ENCODE data around the gene EPB41. TPM values are rescaled to one million over a fixed set of nuclear protein-coding genes. Genes with fewer than 3 reads are reported as not detected.

The EPB41 gene
- total RNA-seq, 4 donors from 2014 or later: 71.6 to 117 (median 92.6) TPM

DNA sequence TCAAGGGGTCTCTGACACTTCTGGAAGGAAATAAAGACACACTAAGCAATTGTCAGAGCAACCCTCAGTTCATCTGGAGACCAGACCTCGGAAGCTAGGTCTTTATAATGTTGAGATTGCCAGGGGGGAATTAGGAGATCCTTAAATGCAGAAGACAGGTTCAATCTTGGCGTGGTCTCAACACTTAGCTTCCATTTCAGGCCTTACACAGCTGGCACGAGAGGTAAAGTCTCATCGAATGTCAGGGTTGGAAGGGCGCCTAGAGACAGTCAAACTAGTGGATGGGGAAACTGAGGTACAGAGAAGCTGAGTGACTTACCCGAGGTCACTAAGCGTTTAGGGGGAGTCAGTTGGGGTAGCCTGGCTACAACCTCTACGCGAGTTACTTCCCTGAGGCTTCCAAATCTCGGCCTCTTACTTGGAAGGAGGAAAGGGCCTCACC lies 562 bp upstream of the EPB41 start:
- Histone ChIP-seq H3K27me3 (no peaks in the 10 kb centered on the region), H3K4me1 (peaks cover 0 to 17% (median 11%) of the 10 kb centered on the region in 4 donors), H3K9me3 (no peaks in the 10 kb centered on the region), H3K27ac (peak overlapping the region; percentile 72 to 85 (median 78)), H3K36me3 (no peaks in the 10 kb centered on the region), H3K4me3 (peak overlapping the region in 3 of 4 donors; percentile 76 to 93 (median 93))
- in situ Hi-C loops (cut with MboI; ENCODE audit: low pct_ligation_motif_present in 1 of 4, low pct_unique_long_range_greater_than_20kb in 1 of 4, low sequenced_read_pairs in 3 of 4): no loop called here
- TF ChIP-seq, protein P1, sequence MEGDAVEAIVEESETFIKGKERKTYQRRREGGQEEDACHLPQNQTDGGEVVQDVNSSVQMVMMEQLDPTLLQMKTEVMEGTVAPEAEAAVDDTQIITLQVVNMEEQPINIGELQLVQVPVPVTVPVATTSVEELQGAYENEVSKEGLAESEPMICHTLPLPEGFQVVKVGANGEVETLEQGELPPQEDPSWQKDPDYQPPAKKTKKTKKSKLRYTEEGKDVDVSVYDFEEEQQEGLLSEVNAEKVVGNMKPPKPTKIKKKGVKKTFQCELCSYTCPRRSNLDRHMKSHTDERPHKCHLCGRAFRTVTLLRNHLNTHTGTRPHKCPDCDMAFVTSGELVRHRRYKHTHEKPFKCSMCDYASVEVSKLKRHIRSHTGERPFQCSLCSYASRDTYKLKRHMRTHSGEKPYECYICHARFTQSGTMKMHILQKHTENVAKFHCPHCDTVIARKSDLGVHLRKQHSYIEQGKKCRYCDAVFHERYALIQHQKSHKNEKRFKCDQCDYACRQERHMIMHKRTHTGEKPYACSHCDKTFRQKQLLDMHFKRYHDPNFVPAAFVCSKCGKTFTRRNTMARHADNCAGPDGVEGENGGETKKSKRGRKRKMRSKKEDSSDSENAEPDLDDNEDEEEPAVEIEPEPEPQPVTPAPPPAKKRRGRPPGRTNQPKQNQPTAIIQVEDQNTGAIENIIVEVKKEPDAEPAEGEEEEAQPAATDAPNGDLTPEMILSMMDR (IDR thresholded peaks at IDR 0.05): no peak
- TF ChIP-seq EP300 (IDR thresholded peaks at IDR 0.05; ENCODE audit: low read depth): no peak
- TF ChIP-seq POLR2AphosphoS5 (IDR thresholded peaks at IDR 0.05): no peak
- no peak for TF ChIP-seq POLR2A (IDR thresholded peaks at IDR 0.05)
- WGBS, 2 donors (ENCODE audit: low coverage in 1 of 2): 25 to 52% methylated on average over 5 to 10 of the region's 10 CpGs
- DNase-seq: no peak
- intact Hi-C loops (cut with DNase I; ENCODE audit: low total_unique reads): no loop called here

GRCh38 chr1:28915031-28915895 lies 894 bp downstream of the EPB41 start:
- peak; percentile 45 for DNase-seq
- TF ChIP-seq POLR2A (IDR thresholded peaks at IDR 0.05): no peak
- TF ChIP-seq POLR2AphosphoS5 (IDR thresholded peaks at IDR 0.05): no peak
- TF ChIP-seq, protein P1 (IDR thresholded peaks at IDR 0.05): no peak
- no peak for TF ChIP-seq EP300 (IDR thresholded peaks at IDR 0.05; ENCODE audit: low read depth)
- WGBS, 2 donors (ENCODE audit: low coverage in 1 of 2): 3 to 18% methylated on average over 2 to 31 of the region's 32 CpGs
- Histone ChIP-seq H3K27me3 (no peaks in the 10 kb centered on the region), H3K27ac (peak overlapping the region; percentile 72 to 85 (median 78)), H3K4me1 (peaks cover 0 to 17% (median 11%) of the 10 kb centered on the region in 4 donors), H3K4me3 (peak overlapping the region; percentile 61 to 93 (median 84)), H3K36me3 (no peaks in the 10 kb centered on the region), H3K9me3 (no peaks in the 10 kb centered on the region)
- in situ Hi-C loops (cut with MboI; ENCODE audit: low pct_ligation_motif_present in 1 of 4, low pct_unique_long_range_greater_than_20kb in 1 of 4, low sequenced_read_pairs in 3 of 4): no loop called here
- intact Hi-C loops (cut with DNase I; ENCODE audit: low total_unique reads): no loop called here

GRCh38 chr1:28917757-28918118 lies 3.4 kb downstream of the EPB41 start:
- no peaks in the 10 kb centered on the region for H3K9me3 ChIP-seq
- in situ Hi-C loops (cut with MboI; ENCODE audit: low pct_ligation_motif_present in 1 of 4, low pct_unique_long_range_greater_than_20kb in 1 of 4, low sequenced_read_pairs in 3 of 4) (no loop called here), intact Hi-C loops (cut with DNase I; ENCODE audit: low total_unique reads) (no loop called here)
- no peak for DNase-seq
- no peaks in the 10 kb centered on the region for H3K27me3 ChIP-seq
- no peak overlapping the region for H3K27ac ChIP-seq
- no peak for TF ChIP-seq EP300 (IDR thresholded peaks at IDR 0.05; ENCODE audit: low read depth)
- no peak overlapping the region for H3K4me3 ChIP-seq
- H3K4me1 ChIP-seq: peaks cover 0 to 17% (median 11%) of the 10 kb centered on the region in 4 donors
- WGBS, 2 donors (ENCODE audit: low coverage in 1 of 2): 67 to 87% methylated on average over 1 to 2 of the region's 2 CpGs
- no peaks in the 10 kb centered on the region for H3K36me3 ChIP-seq

DNA sequence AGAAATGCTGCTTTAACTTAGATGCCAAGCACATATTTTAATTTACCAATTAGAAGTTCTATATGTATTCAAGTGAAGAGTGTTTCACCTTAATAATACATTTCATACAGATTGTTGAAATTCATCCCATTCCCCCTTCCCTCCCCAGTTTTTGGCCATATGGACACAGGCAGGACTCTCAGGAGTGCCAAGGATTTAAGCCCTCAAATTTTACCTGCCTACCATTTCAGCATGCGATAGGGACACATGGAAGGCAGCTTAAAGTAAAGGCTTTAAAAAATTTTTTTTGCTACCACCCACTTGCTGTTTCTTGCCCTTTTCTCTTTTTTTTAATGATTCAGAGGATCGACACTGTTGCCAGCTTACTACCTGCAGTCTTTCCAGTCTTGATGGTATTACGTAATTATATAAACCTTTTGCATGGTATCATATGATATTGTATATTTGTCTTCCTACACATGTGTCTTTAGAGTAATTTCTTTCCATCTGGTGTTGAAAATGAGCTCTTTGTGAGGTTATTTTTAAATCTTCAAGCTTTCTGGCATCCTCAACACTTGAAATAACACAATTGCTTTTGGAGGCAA lies 7.0 kb downstream of the EPB41 start:
- Histone ChIP-seq H3K4me1 (peaks cover 0 to 7% (median 3%) of the 10 kb centered on the region in 4 donors), H3K9me3 (no peaks in the 10 kb centered on the region), H3K27me3 (no peaks in the 10 kb centered on the region), H3K27ac (no peak overlapping the region), H3K36me3 (no peaks in the 10 kb centered on the region), H3K4me3 (no peak overlapping the region)
- in situ Hi-C loops (cut with MboI; ENCODE audit: low pct_ligation_motif_present in 1 of 4, low pct_unique_long_range_greater_than_20kb in 1 of 4, low sequenced_read_pairs in 3 of 4): no loop called here
- WGBS, 2 donors (ENCODE audit: low coverage in 1 of 2): 91 to 97% methylated on average over 3 of the region's 3 CpGs
- no peak for DNase-seq
- TF ChIP-seq, protein P1 (IDR thresholded peaks at IDR 0.05): no peak
- TF ChIP-seq POLR2A (IDR thresholded peaks at IDR 0.05): no peak
- no peak for TF ChIP-seq EP300 (IDR thresholded peaks at IDR 0.05; ENCODE audit: low read depth)
- no peak for TF ChIP-seq POLR2AphosphoS5 (IDR thresholded peaks at IDR 0.05)
- intact Hi-C loops (cut with DNase I; ENCODE audit: low total_unique reads): no loop called here
